Chondrocyte (in vitro differentiated cells): ENCODE results near the gene SRGN. TPM values are rescaled to one million over a fixed set of nuclear protein-coding genes. Genes with fewer than 3 reads are reported as not detected.

Experiments used
- DNase-seq: peaks from one replicate; pipeline ENCODE4 v3.0.0; 2021; ENCODE audit warnings: mixed read lengths, low spot score
- H3K27ac Mint-ChIP-seq: one replicate; pipeline ENCODE4 v1.8.0; 2021; ENCODE audit warnings: mild to moderate bottlenecking, moderate library complexity, mixed read lengths; ENCODE audit not compliant: unreplicated experiment
- H3K27me3 Mint-ChIP-seq: 2 replicates; pipeline ENCODE4 v1.8.0; 2021; ENCODE audit warnings: low read depth, mixed read lengths
- H3K36me3 Mint-ChIP-seq: 2 replicates; pipeline ENCODE4 v1.8.0; 2021; ENCODE audit warnings: low read depth, mixed read lengths
- H3K4me1 Mint-ChIP-seq: 2 replicates; pipeline ENCODE4 v1.8.0; 2021; ENCODE audit warnings: low read depth, mild to moderate bottlenecking, mixed read lengths
- H3K4me3 Mint-ChIP-seq: one replicate; pipeline ENCODE4 v1.8.0; 2021; ENCODE audit warnings: mild to moderate bottlenecking, moderate library complexity, mixed read lengths; ENCODE audit not compliant: unreplicated experiment
- H3K9me3 Mint-ChIP-seq: 2 replicates; pipeline ENCODE4 v1.8.0; 2021; ENCODE audit warnings: low read depth, mixed read lengths
- CTCF ChIP-seq: fragments of 200-600 bp; sonication (generic); IDR thresholded peaks from 2 replicates; pipeline ENCODE4 v1.5.0; 2021; ENCODE audit warnings: antibody characterized with exemption, mild to moderate bottlenecking, moderate library complexity
- total RNA-seq: library from RNA; stranded (reverse); gene quantifications from 3 replicates; pipeline ENCODE4 v1.2.1, GENCODE V29; 2021

The SRGN gene
- total RNA-seq, 1 donor from 2014 or later, result 16.0 TPM

- DNase-seq, result no peak
- no peak for TF ChIP-seq CTCF
- no peaks in the 10 kb centered on the region for H3K36me3 Mint-ChIP-seq
- H3K4me1 Mint-ChIP-seq, result peaks cover 4% of the 10 kb centered on the region
- H3K27ac Mint-ChIP-seq, result no peak overlapping the region
- no peaks in the 10 kb centered on the region for H3K9me3 Mint-ChIP-seq
- H3K27me3 Mint-ChIP-seq, result no peaks in the 10 kb centered on the region
- H3K4me3 Mint-ChIP-seq, result no peak overlapping the region
These were observed 43.4 kb upstream of the SRGN start for GRCh38 chr10:69044546-69044945.

- no peak for DNase-seq
- H3K4me3 Mint-ChIP-seq, result no peak overlapping the region
- H3K4me1 Mint-ChIP-seq, result peaks cover 4% of the 10 kb centered on the region
- H3K36me3 Mint-ChIP-seq, result no peaks in the 10 kb centered on the region
- no peaks in the 10 kb centered on the region for H3K9me3 Mint-ChIP-seq
- no peak overlapping the region for H3K27ac Mint-ChIP-seq
- H3K27me3 Mint-ChIP-seq, result no peaks in the 10 kb centered on the region
- TF ChIP-seq CTCF, result no peak
These were observed 42.2 kb upstream of the SRGN start for GRCh38 chr10:69045441-69046300.

- Mint-ChIP-seq H3K36me3 (no peaks in the 10 kb centered on the region), H3K27me3 (no peaks in the 10 kb centered on the region), H3K4me1 (peaks cover 4% of the 10 kb centered on the region), H3K9me3 (no peaks in the 10 kb centered on the region), H3K27ac (peak overlapping the region; percentile 61), H3K4me3 (no peak overlapping the region)
- no peak for DNase-seq
- no peak for TF ChIP-seq CTCF
These were observed 40.6 kb upstream of the SRGN start for GRCh38 chr10:69047111-69047832.

- TF ChIP-seq CTCF, result no peak
- no peak for DNase-seq
- H3K36me3 Mint-ChIP-seq, result no peaks in the 10 kb centered on the region
- no peaks in the 10 kb centered on the region for H3K27me3 Mint-ChIP-seq
- no peak overlapping the region for H3K27ac Mint-ChIP-seq
- H3K9me3 Mint-ChIP-seq, result no peaks in the 10 kb centered on the region
- H3K4me1 Mint-ChIP-seq, result peaks cover 4% of the 10 kb centered on the region
- no peak overlapping the region for H3K4me3 Mint-ChIP-seq
These were observed 39.8 kb upstream of the SRGN start for GRCh38 chr10:69048103-69048502.

GRCh38 chr10:69049566-69049961, 38.3 kb upstream of the SRGN start:
- DNase-seq, result no peak
- Mint-ChIP-seq H3K36me3 (no peaks in the 10 kb centered on the region), H3K9me3 (no peaks in the 10 kb centered on the region), H3K4me1 (peaks cover 4% of the 10 kb centered on the region), H3K4me3 (no peak overlapping the region), H3K27ac (no peak overlapping the region), H3K27me3 (no peaks in the 10 kb centered on the region)
- no peak for TF ChIP-seq CTCF
